Measurements from ENCODE around the gene UNC50. TPM values are rescaled to one million over a fixed set of nuclear protein-coding genes. Genes with fewer than 3 reads are reported as not detected.

The UNC50 gene
- total and polyA plus RNA-seq, 12 donors: 21.3 to 58.4 (median 25.6) TPM

- peaks cover 16 to 65% (median 54%) of the 10 kb centered on the region in 9 donors for H3K4me1 ChIP-seq
Observed at GRCh38 chr2:98607741-98608115, 661 bp upstream of the UNC50 start.

DNA sequence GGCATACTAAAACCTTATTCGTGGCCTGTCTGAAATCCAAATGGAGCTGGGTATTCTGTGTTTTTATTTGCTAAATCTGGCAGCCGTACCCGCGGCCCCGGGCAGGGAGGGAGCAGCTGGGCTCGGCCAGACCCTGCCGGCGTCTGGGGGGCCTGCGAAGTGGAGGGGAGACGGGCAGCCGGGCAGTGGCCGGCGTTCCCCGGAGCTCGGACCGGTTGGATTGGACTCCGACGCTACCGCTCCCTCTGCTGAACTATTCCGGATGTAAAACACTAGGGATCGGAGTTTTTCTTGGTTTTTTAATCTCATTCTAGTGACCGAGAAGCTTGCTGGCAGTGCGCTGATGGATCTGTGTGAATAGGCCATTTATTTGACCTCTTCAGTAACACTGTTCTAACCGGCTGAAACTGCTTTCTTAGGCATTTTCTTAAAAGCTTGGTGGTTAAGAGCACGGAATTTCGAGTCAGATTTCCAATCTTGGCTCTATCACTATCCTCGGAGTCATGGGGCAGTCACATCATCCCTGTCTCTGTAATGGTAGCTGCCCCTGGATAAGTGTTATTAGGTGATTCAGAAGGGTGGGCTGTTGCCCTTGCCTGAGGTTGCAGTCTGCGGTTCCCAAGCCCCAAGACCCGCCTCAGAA is 694 bp downstream of the UNC50 start:
- H3K27ac ChIP-seq: peak overlapping the region; percentile 84 to 100 (median 96)
- intact Hi-C loops (cut with DNase I): loop anchor here in 5 of 10 donors (5.0 to 10.0 kb wide), 3 partner anchors 42 to 194 kb away; partner anchors contain the start of gene INPP4A (in 1 of the 5)
- 2% methylated on average over 29 of the region's 29 CpGs for WGBS, 2 donors
- H3K36me3 ChIP-seq: peaks cover 0 to 46% (median 25%) of the 10 kb centered on the region in 9 donors
- no peaks in the 10 kb centered on the region for H3K9me3 ChIP-seq
- TF ChIP-seq, protein P1, sequence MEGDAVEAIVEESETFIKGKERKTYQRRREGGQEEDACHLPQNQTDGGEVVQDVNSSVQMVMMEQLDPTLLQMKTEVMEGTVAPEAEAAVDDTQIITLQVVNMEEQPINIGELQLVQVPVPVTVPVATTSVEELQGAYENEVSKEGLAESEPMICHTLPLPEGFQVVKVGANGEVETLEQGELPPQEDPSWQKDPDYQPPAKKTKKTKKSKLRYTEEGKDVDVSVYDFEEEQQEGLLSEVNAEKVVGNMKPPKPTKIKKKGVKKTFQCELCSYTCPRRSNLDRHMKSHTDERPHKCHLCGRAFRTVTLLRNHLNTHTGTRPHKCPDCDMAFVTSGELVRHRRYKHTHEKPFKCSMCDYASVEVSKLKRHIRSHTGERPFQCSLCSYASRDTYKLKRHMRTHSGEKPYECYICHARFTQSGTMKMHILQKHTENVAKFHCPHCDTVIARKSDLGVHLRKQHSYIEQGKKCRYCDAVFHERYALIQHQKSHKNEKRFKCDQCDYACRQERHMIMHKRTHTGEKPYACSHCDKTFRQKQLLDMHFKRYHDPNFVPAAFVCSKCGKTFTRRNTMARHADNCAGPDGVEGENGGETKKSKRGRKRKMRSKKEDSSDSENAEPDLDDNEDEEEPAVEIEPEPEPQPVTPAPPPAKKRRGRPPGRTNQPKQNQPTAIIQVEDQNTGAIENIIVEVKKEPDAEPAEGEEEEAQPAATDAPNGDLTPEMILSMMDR (IDR thresholded peaks at IDR 0.05): no peak
- H3K4me3 ChIP-seq: peak overlapping the region; percentile 62 to 99 (median 94)
- H3K4me1 ChIP-seq: peaks cover 16 to 65% (median 54%) of the 10 kb centered on the region in 9 donors
- DNase-seq: peak; percentile 22 to 29
- peak; percentile 12 to 66 (median 33) for ATAC-seq
- H3K27me3 ChIP-seq: no peaks in the 10 kb centered on the region

More at GRCh38 chr2:98607741-98608115, 661 bp upstream of the UNC50 start:
- intact Hi-C loops (cut with DNase I): loop anchor here in 5 of 10 donors (5.0 to 10.0 kb wide), 3 partner anchors 40 to 193 kb away; partner anchors contain the start of gene INPP4A (in 1 of the 5)
- Histone ChIP-seq H3K27me3 (no peaks in the 10 kb centered on the region), H3K36me3 (peaks cover 0 to 46% (median 13%) of the 10 kb centered on the region in 9 donors), H3K4me3 (peak overlapping the region; percentile 62 to 99 (median 94)), H3K27ac (peak overlapping the region; percentile 84 to 100 (median 96)), H3K9me3 (no peaks in the 10 kb centered on the region)
- ATAC-seq (peak in 4 of 8 donors; percentile 1 to 24 (median 5)), DNase-seq (no peak)
- TF ChIP-seq, protein P1 (IDR thresholded peaks at IDR 0.05): no peak
- WGBS, 2 donors: 7 to 8% methylated on average over 7 of the region's 7 CpGs

DNA sequence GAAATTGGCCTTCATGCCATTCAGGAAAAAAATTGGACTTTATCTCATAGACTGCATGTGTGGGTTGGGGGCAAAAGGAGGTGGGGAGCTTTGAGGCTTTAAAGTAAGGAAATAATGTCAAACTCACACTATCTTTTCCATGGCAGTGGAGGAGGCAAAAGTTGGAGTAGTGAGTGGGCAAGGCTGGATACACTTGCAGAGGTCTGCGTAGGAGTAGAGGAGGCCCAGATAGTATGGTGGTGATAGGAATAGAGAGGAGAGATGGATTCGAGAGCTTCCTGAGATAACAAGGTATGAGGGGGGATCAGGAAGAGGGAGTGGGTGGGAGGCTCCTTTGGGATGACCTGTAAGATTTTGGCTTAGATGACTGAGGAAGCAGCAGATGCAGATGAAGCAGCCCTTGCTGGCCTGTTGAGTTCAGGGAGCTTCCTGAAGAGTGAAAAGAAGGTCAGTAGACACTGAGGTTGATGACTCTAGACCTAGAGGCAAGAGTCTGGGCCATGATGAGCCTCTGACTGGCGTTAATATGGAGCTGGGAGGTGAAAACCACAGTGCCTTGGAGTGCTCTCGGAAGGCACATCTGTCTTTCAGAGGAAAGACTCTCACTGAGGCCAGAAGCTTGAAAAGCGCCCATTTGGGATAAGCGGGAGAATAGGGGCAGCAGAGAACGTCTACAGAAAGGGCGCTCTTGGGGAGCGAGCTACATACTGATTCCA is 5.8 kb downstream of the UNC50 start:
- Histone ChIP-seq H3K27ac (no peak overlapping the region), H3K36me3 (peaks cover 0 to 96% (median 55%) of the 10 kb centered on the region in 9 donors), H3K4me3 (no peak overlapping the region), H3K27me3 (no peaks in the 10 kb centered on the region), H3K9me3 (no peaks in the 10 kb centered on the region), H3K4me1 (peaks cover 6 to 27% (median 25%) of the 10 kb centered on the region in 9 donors)
- ATAC-seq: no peak
- intact Hi-C loops (cut with DNase I): no loop called here
- TF ChIP-seq, protein P1 (IDR thresholded peaks at IDR 0.05): no peak
- no peak for DNase-seq
- WGBS, 2 donors: 91 to 93% methylated on average over 9 of the region's 9 CpGs

- DNase-seq: no peak
- TF ChIP-seq, protein P1 (IDR thresholded peaks at IDR 0.05): no peak
Observed at GRCh38 chr2:98615481-98615880, 7.1 kb downstream of the UNC50 start.

More at GRCh38 chr2:98615481-98615880, 7.1 kb downstream of the UNC50 start:
- Histone ChIP-seq H3K4me1 (peaks cover 2 to 14% (median 12%) of the 10 kb centered on the region in 9 donors), H3K36me3 (peaks cover 0 to 100% (median 55%) of the 10 kb centered on the region in 9 donors), H3K4me3 (no peak overlapping the region), H3K9me3 (no peaks in the 10 kb centered on the region), H3K27me3 (no peaks in the 10 kb centered on the region), H3K27ac (no peak overlapping the region)
- ATAC-seq: peak in 1 of 8 donors; percentile 22
- 81 to 85% methylated on average over 5 of the region's 5 CpGs for WGBS, 2 donors
- intact Hi-C loops (cut with DNase I): no loop called here
